Urothelium cell line (cell line): ENCODE results near the gene RENBP.

Experiments used
- DNase-seq: peaks from one replicate; pipeline ENCODE4 v3.0.0; 2011; ENCODE audit warnings: low spot score, mixed read lengths
- FAIRE-seq: peaks from 2 replicates; lab custom pipeline; 2011; peaks lifted over from hg19 to GRCh38; lab: Jason Lieb, UNC

RENBP gene

DNA sequence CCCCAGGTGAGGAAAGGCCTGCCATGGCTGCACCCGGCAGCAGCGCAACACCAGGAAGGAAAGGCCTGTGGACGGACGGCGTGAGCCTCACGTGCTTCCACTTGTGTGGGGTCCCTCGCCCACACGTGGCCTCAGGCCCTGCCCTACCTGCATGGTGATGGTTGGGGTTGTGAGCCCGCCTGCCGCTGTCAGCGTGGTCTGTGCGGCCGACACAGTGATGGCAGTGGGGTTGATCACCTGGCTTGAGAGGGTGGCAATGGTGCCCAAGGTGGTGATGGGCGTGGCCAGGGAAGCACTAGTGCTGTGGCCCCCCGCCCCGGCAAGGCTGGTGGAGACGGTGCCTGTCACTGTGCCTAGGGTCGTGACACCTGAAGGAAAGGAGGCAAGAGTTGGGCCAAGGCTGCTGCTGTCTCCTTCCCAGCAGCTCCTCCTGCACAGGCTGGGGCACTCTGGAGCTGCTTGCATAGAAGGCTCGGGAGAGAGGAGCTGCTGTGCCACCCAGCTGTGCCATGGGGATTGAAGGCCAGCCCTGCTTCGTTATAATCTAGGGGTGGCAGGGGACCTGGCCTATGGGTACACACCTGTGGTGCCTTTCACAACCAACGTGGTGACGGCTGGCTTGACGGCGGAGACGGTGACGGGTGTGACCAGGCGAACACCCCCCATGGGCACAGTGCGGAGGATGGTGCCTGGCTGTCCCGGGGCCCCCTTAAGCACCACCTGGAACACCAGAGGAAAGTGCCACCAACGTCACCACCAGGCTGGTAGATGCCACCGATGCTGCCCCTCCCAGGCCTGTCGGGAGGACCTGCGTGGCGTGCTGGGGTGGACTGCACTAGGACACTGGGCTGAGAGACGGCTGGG, 11.8 kb upstream of the RENBP start:
- no peak for DNase-seq
- FAIRE-seq = no peak

DNA sequence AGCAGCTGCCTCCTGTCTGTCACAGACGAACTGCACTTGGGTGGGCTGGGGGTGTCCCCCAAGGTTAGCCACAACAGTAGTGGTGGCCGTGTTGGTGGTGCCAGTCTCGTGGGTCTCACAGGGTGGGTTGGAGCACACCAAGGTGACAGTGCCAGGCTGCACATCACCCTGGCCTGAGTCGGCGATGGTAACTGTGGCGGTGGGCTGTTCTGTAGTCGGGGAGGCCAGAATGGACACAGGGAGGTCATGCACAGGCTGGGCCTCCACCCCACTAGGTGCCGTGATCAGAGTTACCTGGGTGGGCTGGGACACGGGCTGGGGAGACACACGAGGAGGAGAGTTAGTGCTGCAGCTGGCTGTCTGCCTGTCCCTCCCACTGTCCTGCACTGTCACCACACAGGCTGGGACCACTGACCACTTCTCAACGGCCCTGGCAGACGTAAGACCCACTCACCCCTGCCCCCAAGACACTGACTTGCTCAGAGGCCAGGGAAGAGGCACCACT, 10.8 kb upstream of the RENBP start:
- DNase-seq = no peak
- no peak for FAIRE-seq

DNA sequence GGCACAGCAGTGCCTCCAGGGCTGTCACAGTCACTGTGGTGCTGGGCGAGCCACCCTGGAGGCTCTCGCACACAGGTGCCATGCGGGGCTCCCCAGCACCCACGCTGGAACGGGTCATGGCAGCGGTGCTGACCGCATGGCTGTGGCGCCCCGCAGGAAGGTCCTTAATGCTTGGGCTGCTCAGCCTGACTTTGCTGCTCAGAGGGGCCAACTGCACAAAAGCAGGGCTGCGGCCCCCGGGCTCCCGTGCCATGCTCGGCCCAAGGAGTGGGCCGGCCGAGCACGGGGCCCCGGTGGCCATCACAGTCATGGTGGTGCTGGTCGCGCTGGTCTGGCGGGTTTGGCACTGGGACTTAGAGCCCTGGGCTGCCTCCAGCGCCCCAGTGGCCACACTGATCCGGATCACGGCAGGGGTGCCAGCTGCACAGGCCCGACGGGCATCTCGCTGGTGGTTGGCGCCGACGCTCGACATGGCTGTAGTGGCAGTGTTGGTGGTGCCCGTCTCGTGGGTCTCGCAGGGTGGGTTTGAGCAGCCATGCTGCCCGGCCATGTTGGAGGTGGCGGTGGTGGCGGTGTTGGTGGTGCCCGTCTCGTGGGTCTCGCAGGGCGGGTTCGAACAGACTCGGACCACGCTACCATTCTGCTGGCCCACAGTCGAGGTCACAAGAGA, 10.2 kb upstream of the RENBP start:
- FAIRE-seq (no peak), DNase-seq (no peak)

DNA sequence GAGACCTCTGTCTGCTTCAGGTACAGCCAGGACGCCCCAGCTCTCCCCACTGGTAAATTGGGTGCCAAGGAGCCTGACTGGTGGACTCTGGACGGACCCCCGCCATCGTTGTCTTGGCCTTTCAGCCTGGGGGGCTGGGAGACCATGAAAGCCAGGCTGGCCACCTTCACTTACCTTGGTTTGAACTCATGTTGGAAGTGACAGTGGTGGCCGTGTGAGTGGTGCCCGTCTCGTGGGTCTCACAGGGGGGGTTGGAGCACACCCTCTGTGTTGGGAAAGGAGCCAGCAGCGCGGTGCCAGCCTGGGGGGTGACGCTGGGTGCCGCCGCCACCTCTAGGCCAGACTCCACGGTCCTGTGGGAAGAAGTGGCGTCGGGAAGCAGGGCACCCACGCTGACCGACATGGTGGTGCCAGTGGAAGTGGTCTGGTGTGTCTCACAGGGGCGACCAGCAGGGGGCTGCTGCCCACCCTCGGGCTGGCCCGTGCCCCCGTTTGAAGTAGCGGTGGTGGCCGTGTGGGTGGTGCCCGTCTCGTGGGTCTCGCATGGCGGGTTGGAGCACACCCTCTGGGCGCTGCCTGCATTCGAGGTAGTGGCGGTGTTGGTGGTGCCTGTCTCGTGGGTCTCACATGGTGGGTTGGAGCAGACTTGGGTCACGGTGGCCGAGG, 9.6 kb upstream of the RENBP start:
- FAIRE-seq = no peak

DNA sequence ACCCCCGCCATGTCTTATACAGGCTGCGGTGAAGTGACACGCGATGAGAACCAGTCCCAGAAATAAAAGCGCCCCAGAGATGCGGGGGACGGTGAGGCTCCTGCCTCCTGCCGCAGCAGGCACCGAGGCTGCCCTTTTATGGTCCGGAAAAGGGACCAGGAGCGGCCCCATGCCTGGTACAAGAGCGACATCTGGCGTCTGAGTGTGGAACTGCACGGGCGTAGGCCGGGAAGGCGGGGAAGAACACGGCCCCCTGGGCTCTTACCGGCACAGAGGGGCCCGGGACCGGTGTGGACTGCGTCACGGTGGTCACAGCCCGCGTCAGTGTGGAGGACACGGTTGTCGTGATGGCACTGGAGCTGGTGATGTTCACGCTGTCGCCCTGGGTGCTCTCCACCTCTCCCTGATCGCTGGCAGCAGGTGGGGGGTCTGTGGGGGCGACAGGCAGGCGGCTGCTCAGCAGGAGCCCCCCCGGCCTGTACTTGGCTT, 8.9 kb upstream of the RENBP start:
- no peak for FAIRE-seq
- peak; percentile 72 for DNase-seq

More for the DNA sequence above, 9.6 kb upstream of the RENBP start:
- DNase-seq = no peak

DNA sequence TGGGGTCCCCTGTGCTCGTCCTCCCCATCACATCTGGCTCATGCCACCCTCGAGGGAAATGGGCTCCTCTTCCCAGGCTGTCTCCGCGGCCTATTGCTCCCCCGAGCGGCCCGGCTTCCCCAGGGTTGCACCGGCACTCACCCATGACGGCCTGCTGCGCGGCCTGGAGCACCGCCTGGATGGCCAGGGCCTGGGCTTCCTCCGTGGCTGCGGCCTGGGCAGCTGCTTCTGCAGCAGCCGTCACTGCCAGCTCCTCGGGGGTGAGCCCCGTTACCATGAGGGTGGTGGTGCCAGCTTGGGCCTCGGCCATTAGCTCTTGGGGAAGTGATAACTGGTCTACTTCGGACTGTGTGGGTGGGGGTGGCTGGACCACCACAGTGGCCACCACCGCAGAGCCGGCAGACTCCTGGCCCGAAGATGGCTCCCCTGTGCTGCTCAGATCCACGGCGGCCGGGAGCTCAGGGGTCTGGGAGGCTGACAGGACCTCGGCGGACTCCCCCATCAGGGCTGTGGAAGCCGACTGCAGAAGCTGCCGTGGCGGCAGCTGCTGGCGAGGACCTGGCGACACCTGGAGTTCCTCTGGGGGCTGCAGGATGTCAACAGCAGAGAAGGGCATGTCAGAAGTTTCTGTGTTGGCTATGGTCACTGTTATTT, 8.1 kb upstream of the RENBP start:
- FAIRE-seq = no peak
- DNase-seq = no peak

DNA sequence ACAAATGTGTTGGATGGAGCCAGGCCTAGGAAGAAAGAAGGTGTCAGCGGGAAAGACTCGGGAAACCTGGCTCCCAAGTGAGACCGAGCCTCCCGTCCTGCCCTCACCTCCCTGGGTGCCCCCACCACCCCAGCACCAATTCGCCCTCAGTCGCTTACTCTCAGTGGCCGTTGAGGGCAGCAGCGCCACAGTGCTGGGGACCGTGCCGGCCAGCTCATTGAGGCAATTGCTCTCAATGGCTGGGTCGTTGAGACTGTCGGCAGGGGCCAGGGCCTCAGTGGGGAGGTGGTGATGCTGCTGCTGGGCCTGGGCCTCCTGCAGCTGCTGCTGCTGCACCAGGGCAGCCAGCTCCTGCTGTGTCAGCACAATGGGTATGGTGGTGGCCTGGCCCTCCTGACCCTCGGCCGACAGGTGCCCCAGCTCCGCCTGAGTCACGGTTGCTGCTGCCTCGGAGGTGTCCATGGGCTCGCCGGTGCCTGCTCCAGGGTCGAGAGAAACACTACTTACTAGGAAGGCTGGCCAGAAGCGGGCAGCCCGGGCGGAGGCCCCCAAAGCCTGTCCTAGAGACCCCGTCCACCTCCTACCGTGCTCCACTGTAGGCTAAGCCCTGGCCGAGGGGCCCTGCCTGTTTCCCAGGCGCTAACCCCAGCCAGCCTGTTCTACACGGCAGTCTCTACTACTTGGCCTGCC, 7.4 kb upstream of the RENBP start:
- DNase-seq (no peak), FAIRE-seq (no peak)

DNA sequence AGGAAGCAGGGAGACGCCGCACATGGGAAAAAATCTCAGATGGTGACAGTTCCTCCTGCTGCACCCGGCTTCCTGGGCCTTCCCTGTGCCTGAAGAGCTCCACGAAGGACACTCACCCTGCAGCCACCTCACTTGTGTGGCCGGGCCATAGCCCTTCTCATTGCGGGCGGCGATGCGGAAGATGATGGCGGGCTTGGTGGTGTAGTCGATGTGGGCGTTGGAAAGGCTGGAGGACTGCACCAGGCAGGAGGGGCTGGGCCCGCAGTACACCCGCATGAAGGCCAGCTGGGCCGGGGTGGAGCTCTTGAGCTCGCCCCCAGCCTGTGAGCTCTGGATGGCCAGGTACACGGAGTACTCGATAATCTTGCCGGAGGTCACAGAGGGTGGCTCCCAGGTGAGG, 5.7 kb upstream of the RENBP start:
- DNase-seq (no peak), FAIRE-seq (no peak)

DNA sequence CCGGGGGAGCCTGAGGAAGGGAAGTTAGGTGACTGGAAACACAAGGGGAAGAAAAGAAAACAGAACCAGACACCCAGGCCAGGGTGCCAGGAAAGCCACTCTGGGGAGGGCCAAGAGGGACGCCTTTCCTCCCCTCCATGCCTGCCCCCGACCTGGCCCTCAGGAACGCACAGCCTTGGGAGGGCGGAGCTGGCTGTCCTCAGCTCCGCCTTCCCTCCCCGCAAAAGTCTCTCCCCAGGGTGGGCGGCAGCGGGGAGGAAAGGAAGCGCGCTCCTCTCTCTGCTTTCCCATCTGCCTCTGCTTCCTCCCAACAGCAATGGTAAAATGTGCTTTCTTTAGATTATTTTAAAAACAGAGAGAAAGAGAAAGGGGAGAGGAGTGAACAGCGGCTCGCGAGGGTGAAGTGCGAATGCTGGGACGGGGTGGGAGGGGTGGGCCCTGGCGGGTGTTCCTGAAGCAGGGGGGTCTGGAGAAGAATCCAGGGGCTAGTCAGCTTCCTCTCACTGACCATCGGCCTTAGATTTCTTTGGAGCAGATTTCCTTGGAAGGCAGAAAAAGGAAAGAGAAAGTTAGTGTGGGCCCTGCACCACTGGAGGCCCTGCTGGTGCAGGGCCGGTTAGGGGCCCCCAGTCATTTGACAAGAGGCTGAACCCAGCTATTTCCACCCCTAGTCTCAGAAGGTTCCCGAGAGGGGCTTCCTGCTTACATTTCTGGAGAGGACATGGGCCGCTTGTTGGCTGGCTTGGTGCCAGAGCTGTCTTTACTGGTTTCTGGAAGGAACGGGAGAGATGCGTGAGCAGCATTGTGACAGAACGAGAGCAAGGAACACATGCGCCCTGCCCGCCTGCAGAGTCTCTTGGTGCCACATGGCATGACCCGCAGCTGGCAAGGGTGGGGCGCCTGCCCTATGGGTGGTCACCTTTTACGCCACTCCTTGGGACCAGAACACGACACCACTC, 4.7 kb upstream of the RENBP start:
- no peak for DNase-seq
- no peak for FAIRE-seq

DNA sequence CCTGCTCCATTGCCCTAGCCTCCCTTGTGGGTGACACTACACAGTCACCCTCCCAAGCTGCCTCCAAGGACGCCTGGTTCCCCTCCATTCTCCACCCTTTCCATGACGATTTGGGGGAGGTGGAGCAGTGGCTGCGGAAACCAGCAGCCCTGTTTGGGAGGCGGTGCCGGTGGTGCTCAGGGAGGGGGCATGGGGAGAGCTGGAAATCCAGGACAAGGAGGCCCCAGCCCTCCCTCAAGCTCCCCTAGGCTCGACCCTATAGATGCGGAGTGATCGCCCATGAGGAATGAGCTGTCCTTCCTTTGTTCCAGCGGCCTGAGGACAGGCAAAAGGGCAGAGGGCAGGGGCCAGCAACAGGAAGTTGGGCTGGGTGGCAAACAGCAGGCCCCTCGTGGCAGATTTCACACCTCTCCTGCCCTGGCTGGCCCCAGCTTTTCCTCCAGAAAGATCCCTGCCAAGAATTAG, 3.6 kb upstream of the RENBP start:
- no peak for FAIRE-seq

DNA sequence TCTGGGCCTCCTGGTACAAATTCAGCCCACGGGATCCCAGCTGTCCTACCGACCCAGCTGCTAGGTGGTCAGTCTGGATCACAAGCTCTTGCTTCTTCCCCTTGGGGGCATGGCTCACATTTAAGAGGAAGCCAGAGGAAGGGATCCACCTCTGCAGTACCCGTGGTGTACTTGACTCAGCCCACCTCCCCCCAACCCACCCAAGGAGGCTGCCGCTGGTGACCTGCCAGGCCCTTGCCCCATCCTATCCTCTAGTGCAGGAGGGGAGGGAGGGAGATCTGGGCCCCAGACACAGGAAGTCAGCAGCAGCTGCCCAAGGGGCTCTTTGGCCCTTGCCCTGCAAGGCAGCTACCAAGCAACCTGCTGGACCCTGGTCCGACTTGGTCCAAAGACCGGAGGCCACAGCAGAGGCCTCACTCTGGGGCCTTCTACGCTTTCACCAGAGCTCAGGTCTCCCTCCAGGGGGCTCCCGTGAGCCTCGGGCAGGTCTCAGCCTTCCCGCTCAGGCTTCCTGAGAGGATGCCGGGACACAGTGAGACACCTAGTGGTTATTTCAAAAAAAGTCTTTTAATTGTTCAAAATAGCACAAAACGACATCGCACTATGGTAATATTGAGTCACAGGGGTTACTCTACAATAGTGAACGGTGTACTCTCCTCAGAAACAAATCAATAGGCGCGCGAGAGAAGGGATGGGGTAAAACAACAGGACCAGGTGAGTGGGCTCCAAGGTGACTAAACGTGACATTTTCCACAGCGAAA, 2.7 kb upstream of the RENBP start:
- DNase-seq (peak; percentile 83), FAIRE-seq (no peak)

More for the DNA sequence above, 3.6 kb upstream of the RENBP start:
- DNase-seq = no peak

DNA sequence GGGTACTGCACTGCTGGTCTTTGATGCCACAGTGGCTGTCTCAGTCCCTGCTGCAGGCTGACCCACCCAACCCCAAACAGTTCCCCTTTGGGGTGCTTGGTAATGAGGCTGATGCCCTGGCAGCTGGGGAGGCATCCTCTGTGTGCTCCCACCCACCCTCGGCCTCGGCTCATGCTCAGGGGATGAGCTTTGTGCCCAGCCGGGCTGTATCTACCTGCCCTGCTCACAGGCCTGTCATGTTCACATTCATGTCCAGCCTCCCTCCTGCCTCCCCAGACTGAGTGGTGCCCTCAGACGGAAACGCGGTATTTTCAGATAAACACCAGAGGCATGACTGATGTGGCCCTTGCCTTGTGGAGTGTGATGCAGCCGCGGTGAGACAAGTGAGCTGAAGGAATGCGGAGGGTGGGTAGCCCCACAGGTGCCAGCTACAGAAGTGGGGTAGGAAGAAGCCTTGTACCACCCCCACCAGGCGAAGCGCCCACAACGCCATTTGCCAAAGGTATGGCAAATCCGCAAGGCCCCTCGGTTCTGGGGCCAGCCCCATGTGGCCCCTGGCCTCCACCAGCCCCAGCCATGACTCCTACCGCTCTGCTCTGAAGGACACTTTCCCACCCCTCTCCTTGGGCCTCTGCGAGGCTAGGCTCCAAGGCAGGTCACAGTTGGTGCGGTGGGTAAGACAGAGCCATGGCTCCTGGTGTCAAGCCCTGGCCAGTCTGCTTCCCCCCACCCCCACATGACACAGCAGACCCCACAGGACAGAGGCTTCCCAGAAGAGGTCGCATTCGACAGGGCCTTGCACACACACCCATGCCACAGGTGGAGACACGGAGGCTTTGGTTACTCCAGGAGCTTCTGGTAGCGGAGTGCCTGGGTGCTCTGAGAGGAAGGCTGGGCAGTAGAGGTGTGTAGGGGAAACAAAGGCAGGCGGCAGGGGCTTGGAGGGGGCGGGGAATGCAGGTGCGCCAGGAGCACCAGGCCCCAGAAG, 1.8 kb upstream of the RENBP start:
- DNase-seq (no peak), FAIRE-seq (no peak)

DNA sequence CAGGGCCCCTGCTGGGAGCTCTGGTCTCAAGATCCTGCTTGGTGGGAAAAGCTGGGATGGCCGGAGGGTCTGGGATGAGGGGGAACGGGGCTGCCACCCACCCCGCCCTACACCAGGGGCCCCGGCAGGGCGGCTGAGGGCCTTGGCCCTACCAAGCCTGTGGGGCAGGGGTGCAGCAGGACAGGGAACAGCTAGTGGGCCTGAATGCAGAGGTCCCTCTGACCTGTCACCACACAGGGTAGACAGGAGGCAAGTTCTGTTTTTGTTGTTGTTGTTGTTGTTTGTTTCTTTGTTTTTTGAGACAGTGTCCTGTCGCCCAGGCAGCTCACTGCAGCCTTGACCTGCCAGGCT, 332 bp upstream of the RENBP start:
- FAIRE-seq (no peak), DNase-seq (no peak)

DNA sequence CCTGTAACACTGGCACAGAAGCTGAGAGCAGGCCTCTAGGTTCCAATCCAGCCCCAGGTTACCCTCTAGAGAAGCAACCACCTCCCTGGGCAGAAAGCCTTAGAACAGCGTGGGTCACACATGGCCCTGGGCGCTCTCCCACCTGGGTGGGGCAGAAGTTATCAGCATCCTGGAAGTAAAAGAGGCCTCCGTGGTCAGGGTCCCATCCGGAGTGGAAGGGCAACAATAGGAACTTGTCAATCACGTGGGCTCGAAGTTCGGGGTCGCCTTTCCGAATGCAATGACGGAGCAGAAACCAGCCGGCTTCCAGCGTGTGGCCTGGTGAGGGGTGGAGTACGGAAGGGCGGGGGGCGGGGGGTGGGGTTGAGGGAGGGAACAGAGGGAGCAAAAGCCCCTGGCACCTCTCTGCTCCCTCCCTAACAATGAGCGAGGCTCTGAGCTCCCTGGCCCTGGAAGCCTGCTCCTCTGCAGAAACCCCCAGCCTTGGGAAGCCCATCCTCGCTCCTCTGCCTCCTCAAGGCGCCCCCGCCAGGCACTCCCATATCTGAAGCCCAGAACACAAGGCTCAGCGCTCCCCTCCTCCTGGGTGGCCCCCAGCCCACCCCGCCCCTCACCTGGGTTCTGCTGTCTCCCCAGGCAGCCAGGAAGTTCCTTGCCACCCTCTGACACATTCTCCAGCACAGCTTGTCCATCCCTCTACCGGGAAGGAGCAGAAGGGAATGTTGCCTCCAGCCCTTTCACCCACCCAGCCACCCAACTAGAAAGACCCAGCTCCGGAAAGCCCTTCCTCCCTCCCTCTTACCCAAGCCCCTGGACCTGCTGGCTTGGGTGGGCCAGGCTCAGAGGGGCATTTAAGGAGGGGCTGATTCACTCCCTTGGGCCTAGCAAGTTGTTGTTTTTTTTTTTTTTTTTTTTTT, 2.8 kb downstream of the RENBP start:
- FAIRE-seq (no peak), DNase-seq (no peak)

DNA sequence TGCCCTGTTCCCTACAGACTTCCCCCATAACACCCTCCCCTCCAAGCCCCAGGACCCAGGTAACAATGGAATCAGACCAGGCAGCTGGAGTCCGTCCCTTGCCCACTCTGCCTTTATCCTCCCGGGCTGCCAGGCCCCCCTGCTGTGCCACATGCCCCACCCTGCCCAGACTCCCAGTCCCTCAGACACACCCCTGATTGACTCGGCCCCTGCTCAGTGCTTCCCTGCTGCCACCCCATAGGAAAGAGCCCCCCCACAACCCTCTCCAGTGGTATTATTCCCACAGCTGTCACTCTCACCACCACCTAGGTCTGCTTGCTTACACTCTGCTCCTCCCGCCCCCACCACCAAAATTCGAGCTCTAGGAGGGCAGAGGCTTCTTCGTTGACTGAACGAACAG, 4.9 kb downstream of the RENBP start:
- DNase-seq (no peak), FAIRE-seq (no peak)

DNA sequence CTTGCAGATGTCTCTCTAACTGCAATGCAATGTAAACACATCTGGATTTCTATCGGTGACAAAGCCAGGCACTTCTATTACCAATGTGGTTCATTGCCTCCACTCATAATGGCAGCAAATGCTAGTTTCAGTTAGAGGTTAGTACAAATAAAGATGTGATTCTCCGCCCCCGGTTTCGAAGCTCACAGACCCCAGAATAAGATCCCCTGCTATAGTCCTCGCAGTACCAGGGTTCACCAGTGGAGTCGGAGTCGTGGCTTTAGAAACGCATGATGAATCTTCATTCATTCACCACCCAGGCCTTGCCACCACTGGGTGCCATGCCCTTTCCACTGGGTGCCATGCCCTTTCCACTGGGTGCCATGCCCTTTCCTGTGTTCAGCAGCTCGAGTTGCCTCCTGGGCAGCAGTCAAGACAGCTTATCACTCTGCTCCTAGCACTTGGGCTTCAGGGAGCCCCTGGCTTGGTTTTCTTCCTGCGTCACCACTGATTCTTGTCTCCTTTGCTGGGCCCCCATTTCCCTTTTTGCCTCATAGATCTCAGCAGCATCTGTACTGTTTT, 6.1 kb downstream of the RENBP start:
- no peak for FAIRE-seq
- no peak for DNase-seq
